ENCODE results near the gene TEX22. TPM values are rescaled to one million over a fixed set of nuclear protein-coding genes. Genes with fewer than 3 reads are reported as not detected.

Gene TEX22
- total RNA-seq, 4 donors from 2014 or later = 0.22 to 0.81 (median 0.33) TPM; not detected in 1

GRCh38 chr14:105355049-105355575 lies 43.2 kb upstream of the TEX22 start:
- H3K27ac ChIP-seq = no peak overlapping the region
- WGBS, 2 donors = 91 to 94% methylated on average over 15 to 20 of the region's 27 CpGs
- H3K27me3 ChIP-seq = no peaks in the 10 kb centered on the region
- no peak overlapping the region for H3K4me3 ChIP-seq (replicated peaks in 1 of 3)
- TF ChIP-seq, protein P1, sequence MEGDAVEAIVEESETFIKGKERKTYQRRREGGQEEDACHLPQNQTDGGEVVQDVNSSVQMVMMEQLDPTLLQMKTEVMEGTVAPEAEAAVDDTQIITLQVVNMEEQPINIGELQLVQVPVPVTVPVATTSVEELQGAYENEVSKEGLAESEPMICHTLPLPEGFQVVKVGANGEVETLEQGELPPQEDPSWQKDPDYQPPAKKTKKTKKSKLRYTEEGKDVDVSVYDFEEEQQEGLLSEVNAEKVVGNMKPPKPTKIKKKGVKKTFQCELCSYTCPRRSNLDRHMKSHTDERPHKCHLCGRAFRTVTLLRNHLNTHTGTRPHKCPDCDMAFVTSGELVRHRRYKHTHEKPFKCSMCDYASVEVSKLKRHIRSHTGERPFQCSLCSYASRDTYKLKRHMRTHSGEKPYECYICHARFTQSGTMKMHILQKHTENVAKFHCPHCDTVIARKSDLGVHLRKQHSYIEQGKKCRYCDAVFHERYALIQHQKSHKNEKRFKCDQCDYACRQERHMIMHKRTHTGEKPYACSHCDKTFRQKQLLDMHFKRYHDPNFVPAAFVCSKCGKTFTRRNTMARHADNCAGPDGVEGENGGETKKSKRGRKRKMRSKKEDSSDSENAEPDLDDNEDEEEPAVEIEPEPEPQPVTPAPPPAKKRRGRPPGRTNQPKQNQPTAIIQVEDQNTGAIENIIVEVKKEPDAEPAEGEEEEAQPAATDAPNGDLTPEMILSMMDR (IDR thresholded peaks at IDR 0.05) = no peak
- no peak for TF ChIP-seq POLR2A (IDR thresholded peaks at IDR 0.05)
- H3K4me1 ChIP-seq = peaks cover 0 to 4% of the 10 kb centered on the region in 2 donors
- intact Hi-C loops (cut with DNase I) = no loop called here
- H3K9me3 ChIP-seq = no peaks in the 10 kb centered on the region
- H3K36me3 ChIP-seq = no peaks in the 10 kb centered on the region
- no peak for DNase-seq

DNA sequence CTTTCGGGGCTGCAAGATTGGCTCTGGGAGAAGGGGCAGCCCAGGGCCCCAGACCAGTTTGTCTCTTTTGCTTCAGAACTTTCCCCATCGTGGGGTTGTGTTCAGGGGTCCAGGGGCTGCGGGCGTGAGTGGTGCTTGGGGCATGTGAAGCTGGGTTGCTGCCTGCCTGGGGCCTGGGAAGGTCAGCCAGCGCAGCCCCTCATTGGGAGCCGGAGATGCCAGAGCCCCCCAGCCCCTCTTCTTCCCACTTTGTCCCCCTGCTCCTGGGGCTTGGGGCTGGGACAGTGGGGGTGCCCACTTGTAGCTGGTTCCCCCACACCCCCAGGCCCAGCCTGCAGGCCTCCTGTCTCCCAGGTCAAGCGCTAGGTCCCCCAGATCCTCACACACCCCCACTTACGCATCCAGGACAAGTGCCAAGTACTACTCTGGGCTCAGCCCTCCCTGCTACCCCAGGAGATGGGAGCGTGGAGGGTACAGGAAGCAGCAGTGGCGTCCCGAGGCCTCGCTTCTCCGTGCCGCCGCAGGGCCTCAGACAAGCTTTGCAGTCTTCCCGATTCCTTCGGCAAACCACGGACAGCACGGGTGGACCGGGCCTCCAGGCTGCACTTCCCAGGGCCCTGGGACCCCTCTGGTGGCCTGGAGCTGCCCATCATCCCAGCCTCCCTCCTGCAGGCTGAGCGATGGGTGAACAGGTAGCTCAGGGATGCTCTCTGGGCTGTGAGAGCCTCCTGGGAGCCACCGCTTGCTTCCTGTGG lies 42.3 kb upstream of the TEX22 start:
- no peak for TF ChIP-seq POLR2A (IDR thresholded peaks at IDR 0.05)
- TF ChIP-seq, protein P1 (IDR thresholded peaks at IDR 0.05) = no peak
- Histone ChIP-seq H3K36me3 (no peaks in the 10 kb centered on the region), H3K4me3 (replicated peaks in 1 of 3) (no peak overlapping the region), H3K27ac (no peak overlapping the region), H3K27me3 (no peaks in the 10 kb centered on the region), H3K4me1 (peaks cover 0 to 4% of the 10 kb centered on the region in 2 donors), H3K9me3 (no peaks in the 10 kb centered on the region)
- 94 to 95% methylated on average over 17 to 18 of the region's 22 CpGs for WGBS, 2 donors
- DNase-seq = no peak
- intact Hi-C loops (cut with DNase I) = no loop called here

DNA sequence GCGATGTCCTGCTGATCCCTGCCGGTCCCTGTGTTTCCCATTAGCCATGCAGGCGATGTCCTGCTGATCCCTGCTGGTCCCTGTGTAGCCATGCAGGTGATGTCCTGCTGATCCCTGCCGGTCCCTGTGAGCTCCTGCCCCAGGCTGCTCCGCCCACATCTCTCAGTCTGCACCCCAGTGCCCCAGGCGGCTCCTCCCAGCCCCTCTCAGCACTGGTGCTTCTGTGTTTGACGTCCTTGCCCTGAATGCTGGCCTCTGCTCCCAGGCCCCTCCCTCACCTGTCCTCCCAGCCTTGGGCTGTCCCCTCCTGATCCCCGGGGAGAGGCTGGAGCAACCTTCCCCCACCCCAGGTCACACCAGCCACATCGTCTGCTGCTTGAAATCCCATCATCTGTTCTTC lies 41.4 kb upstream of the TEX22 start:
- no peak overlapping the region for H3K27ac ChIP-seq
- WGBS, 2 donors = 73 to 81% methylated on average over 9 of the region's 9 CpGs
- no peak for DNase-seq
- H3K4me1 ChIP-seq = peaks cover 0 to 2% of the 10 kb centered on the region in 2 donors
- H3K4me3 ChIP-seq (replicated peaks in 1 of 3) = no peak overlapping the region
- no peaks in the 10 kb centered on the region for H3K9me3 ChIP-seq
- no peaks in the 10 kb centered on the region for H3K36me3 ChIP-seq
- no peaks in the 10 kb centered on the region for H3K27me3 ChIP-seq
- intact Hi-C loops (cut with DNase I) = no loop called here
- TF ChIP-seq, protein P1 (IDR thresholded peaks at IDR 0.05) = no peak
- TF ChIP-seq POLR2A (IDR thresholded peaks at IDR 0.05) = no peak

GRCh38 chr14:105357626-105358025 lies 40.7 kb upstream of the TEX22 start:
- Histone ChIP-seq H3K4me3 (replicated peaks in 1 of 3) (no peak overlapping the region), H3K4me1 (no peaks in the 10 kb centered on the region), H3K9me3 (no peaks in the 10 kb centered on the region), H3K27me3 (no peaks in the 10 kb centered on the region), H3K27ac (no peak overlapping the region), H3K36me3 (no peaks in the 10 kb centered on the region)
- 94 to 96% methylated on average over 17 of the region's 17 CpGs for WGBS, 2 donors
- intact Hi-C loops (cut with DNase I) = no loop called here
- DNase-seq = no peak
- no peak for TF ChIP-seq POLR2A (IDR thresholded peaks at IDR 0.05)
- TF ChIP-seq, protein P1 (IDR thresholded peaks at IDR 0.05) = no peak

DNA sequence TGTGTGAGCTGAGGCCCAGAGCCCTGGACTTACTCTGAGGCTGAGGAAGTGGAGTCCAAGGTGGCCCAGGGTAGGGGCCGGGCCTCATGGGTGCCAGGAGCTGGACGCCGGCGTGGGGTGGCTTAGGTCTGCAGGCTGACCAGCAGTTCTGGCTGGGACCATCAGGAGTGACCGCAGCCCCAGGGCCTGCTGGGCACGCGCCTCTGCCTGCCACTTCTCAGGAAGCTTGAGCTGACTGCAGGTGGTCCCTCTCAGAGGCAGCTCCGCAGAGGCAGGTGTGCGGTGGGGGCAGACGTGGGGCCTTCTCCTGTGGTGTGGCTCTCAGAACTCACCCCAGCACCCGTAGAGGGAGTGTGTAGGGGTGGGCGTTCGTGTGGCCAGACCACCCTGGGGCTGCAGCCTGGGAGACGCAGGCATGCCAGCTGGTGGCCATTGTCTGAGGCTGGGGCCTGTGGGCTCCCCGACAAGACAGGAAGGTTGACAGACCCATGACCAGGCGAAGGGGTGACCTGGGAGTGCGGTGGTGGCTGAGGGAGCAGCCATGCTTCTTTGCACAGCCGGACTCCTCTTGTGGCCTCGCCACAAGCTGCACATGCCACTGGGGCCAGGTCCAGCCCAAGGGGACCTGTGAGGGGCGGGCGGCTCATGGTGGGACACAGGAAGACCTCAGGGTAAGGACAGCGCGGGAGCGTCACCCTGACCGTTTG lies 40.0 kb upstream of the TEX22 start:
- no peaks in the 10 kb centered on the region for H3K9me3 ChIP-seq
- H3K27me3 ChIP-seq = no peaks in the 10 kb centered on the region
- DNase-seq = no peak
- no peak overlapping the region for H3K4me3 ChIP-seq (replicated peaks in 1 of 3)
- H3K4me1 ChIP-seq = no peaks in the 10 kb centered on the region
- no peaks in the 10 kb centered on the region for H3K36me3 ChIP-seq
- WGBS, 2 donors = 96 to 100% methylated on average over 6 to 13 of the region's 25 CpGs
- intact Hi-C loops (cut with DNase I) = no loop called here
- no peak overlapping the region for H3K27ac ChIP-seq
- TF ChIP-seq POLR2A (IDR thresholded peaks at IDR 0.05) = no peak
- TF ChIP-seq, protein P1 (IDR thresholded peaks at IDR 0.05) = no peak
